Ovary (tissue), 3 donors: ENCODE results near the gene GPR61.

Experiments used
- CTCF ChIP-seq, 3 donors: fragments of 450-650 bp in 2 of 3; fragments of 200-600 bp in 1 of 3; IDR thresholded peaks; one replicate each; pipeline versions ENCODE4 v1.5.1 to v1.8.0; 2016 to 2022; ENCODE audit warnings: antibody characterized with exemption in 3 of 3, mild to moderate bottlenecking in 1 of 3
- EP300 ChIP-seq: sonication (generic); formaldehyde crosslinking; IDR thresholded peaks from one replicate; pipeline ENCODE4 v1.6.1; 2017; ENCODE audit warnings: antibody characterized with exemption
- POLR2A ChIP-seq: fragments of 450-650 bp; IDR thresholded peaks from one replicate; pipeline ENCODE4 v1.6.1; 2017; ENCODE audit warnings: antibody characterized with exemption, mild to moderate bottlenecking, moderate library complexity
- donor health status: DM: no; HTN: no; CAD: no.

- TF ChIP-seq POLR2A (no peak), CTCF (IDR thresholded peaks at IDR 0.05) (no peak), EP300 (no peak)
These were observed 681 bp upstream of the GPR61 start for GRCh38 chr1:109538827-109539555.
